M059J (cell line): ENCODE measurements around the gene ORM1. TPM values are rescaled to one million over a fixed set of nuclear protein-coding genes. Genes with fewer than 3 reads are reported as not detected.
"Not testable (repeated sequence)": the region's sequence is repeated elsewhere in the genome, so short reads cannot be mapped to it uniquely, and the experiment has no call there.

Experiments
- DNase-seq: peaks from one replicate; pipeline ENCODE4 v3.0.0-alpha.2; 2012; ENCODE audit warnings: low read depth
- total RNA-seq: library from RNA; depleted of rRNA; stranded (reverse); fragments of >200 nt; shearing (Covaris generic); gene quantifications from 2 replicates; pipeline ENCODE4 v1.2.3, GENCODE V29; 2014

The ORM1 gene
- total RNA-seq, 1 experiment from 2014 or later = 0.57 TPM

DNA sequence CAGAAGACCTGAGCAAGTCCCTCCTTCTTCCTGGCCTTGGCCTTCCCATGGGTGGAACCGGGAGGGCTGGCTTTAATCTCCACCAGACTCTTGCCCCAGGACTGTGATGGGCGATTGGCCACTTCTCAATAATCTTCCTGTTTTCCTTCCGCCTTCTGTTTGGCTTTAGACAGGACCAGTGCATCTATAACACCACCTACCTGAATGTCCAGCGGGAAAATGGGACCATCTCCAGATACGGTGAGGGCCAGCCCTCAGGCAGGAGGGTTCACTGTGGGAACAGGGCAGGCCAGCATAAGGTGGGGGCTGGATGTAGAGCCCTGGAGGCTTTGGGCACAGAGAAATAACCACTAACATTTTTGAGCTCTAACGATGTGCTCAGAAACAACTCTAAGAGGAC is 951 bp downstream of the ORM1 start:
- not testable (repeated sequence) for DNase-seq

DNA sequence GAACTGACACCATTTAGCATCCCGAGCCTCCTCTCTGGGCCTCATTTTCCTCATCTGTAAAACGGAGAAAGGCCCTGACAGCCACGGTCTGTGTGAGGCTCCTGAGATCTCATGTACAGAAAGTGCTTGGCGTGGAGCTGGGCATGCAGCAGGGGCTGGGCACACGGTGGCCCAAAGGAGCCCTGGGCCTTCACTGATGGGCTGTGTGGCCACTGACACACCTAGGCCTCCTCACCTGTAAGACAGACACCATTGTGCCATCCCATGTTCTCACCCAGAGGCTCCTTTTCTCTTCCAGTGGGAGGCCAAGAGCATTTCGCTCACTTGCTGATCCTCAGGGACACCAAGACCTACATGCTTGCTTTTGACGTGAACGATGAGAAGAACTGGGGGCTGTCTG is 1.6 kb downstream of the ORM1 start:
- no peak for DNase-seq

DNA sequence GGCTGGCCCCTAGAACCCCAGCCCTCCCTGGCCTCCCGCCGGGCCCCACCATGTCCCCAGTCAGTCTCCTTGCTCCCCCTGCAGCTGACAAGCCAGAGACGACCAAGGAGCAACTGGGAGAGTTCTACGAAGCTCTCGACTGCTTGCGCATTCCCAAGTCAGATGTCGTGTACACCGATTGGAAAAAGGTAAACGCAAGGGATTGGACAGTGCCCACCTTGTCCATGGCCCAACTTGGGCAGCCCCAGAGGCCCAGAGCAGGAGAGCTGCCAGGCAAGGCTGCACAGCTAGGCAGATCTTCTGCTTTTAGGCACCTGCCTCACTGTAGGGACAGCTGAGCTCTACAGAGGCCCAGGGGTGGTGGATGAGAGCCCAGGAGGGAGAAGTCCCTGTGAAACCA is 2.1 kb downstream of the ORM1 start:
- not testable (repeated sequence) for DNase-seq

DNA sequence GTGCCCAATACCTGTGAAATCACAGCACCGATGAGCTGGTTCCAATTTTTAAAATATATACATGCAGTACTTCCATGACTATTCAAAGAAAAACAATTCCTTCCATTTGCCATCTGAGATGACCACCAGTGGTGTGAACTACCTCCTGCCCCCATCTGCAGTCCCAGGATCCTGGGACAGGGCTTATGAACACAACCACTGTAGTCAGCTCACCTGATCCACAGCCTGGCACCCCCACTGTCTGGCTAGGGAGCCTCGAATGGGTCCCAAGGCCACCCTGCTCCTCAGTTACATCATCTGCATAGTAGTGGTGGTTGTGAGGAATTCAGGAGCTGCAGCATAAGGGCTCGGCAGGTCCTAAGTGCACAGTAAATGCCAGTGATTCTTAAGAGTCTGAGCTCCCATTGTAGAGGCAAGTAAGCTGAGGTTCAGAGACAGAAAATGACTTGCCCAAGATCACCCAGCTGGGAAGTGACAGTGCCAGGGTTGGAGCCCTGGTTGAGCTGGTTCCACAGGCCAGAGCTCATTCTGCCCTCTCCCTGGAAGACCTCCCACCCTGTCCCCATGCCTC is 2.9 kb downstream of the ORM1 start:
- DNase-seq = not testable (repeated sequence)

DNA sequence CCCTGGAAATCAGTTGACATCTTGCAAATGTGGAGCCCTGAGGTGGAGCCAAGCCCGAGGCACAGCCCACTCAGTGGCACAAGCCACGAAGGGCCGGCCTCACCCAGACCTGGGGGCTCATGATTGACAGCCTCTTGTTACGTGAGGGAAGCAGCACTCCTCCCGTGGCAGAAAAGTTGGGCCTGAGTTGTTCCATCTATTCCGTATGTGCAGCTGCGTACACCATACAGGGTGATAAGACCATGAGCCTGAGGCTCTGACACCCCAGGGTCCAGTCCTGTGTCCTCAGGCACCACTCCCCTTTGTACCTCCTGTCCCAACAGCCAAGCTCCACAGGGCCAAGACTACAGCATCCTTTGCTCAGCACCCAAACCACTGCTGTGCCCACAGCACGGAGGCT is 4.9 kb downstream of the ORM1 start:
- no peak for DNase-seq

DNA sequence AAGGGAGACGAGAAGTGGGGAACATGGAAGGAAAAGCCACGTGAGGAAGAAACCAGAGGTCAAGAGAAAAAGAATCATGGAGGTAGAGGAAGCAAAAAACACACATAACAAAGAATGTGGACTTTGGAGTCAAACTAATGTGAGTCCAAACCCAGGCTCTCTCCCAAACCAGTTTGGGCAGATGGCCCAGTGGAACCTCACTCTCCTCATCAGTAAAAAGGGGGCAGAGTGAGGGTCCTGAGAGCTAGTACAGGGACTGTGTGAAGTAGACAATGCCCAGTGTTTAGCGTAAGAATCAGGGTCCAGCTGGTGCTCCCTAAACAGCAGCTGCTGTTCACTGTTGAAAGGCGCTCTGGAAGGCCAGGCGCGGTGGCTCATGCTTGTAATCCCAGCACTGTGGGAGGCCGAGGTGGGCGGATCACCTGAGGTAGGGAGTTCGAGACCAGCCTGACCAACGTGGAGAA is 5.5 kb downstream of the ORM1 start:
- DNase-seq = not testable (repeated sequence)

DNA sequence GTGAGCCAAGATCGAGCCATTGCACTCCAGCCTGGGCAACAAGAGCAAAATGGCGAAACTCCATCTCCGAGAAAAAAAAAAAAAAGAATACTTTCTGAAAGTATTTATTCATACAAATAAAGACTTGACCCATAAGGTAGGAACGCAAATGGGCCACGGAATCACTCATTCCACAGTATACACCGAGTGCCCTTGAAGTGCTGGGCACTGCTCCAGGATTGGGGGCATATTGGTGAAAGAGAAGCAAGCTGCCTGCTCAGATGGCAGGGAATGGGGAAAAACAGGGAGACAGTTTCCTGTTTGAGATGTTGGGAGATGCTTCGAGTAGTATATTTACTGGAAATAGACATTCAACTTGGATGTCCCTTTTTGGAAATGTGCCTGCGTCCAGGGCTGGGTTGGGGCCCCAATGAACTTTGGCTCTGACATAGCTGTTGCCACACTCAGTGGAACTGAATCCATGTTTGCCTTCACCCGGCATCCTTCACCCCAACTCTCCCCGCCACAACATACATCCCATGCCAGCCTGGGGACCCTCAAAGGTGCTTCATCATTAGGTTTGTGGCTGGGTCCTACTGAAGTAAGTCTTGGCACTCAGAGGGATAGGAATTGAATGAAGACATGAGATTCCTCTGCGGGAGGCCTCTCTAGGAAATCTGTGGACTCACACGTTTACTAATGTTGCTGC is 6.2 kb downstream of the ORM1 start:
- not testable (repeated sequence) for DNase-seq

DNA sequence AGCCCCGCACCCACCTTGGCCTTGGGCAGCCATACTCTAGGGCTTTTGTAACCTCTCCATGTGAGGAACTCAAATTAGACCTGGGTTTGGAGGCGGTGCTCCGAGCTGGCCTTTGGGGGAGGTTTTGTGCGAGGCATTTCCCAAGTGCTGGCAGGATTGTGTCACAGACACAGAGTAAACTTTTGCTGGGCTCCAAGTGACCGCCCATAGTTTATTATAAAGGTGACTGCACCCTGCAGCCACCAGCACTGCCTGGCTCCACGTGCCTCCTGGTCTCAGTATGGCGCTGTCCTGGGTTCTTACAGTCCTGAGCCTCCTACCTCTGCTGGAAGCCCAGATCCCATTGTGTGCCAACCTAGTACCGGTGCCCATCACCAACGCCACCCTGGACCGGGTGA is 6.7 kb downstream of the ORM1 start, which contains the start of gene ORM2:
Gene ORM2 (plus strand): TSS at position 245 of the 398 bp plus-strand sequence. CDS start 36 bp downstream, at position 281.
- not testable (repeated sequence) for DNase-seq

DNA sequence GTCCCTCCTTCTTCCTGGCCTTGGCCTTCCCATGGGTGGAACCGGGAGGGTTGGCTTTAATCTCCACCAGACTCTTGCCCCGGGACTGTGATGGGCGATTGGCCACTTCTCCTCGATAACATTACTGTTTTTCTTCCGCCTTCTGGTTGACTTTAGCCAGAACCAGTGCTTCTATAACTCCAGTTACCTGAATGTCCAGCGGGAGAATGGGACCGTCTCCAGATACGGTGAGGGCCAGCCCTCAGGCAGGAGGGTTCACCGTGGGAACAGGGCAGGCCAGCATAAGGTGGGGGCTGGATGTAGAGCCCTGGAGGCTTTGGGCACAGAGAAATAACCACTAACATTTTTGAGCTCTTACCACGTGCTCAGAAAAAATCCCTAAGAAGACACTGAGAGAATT is 7.7 kb downstream of the ORM1 start:
- DNase-seq = no peak

DNA sequence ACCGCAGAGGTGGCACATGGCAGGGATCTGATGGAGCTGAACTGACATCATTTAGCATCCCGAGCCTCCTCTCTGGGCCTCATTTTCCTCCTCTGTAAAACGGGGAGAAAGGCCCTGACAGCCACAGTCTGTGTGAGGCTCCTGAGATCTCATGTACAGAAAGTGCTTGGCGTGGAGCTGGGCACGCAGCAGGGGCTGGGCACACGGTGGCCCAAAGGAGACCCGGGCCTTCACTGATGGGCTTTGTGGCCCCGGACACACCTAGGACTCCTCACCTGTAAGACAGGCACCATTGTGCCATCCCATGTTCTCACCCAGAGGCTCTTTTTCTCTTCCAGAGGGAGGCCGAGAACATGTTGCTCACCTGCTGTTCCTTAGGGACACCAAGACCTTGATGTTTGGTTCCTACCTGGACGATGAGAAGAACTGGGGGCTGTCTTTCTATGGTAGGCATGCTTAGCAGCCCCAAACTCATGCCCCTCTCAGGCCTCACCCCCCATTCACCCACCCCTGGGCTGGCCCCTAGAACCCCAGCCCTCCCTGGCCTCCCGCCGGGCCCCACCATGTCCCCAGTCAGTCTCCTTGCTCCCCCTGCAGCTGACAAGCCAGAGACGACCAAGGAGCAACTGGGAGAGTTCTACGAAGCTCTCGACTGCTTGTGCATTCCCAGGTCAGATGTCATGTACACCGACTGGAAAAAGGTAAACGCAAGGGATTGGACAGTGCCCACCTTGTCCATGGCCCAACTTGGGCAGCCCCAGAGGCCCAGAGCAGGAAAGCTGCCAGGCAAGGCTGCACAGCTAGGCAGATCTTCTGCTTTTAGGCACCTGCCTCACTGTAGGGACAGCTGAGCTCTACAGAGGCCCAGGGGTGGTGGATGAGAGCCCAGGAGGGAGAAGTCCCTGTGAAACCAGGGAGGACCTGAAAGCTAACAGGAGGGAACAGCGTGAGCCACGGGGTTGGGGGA is 8.6 kb downstream of the ORM1 start:
- DNase-seq = not testable (repeated sequence)

DNA sequence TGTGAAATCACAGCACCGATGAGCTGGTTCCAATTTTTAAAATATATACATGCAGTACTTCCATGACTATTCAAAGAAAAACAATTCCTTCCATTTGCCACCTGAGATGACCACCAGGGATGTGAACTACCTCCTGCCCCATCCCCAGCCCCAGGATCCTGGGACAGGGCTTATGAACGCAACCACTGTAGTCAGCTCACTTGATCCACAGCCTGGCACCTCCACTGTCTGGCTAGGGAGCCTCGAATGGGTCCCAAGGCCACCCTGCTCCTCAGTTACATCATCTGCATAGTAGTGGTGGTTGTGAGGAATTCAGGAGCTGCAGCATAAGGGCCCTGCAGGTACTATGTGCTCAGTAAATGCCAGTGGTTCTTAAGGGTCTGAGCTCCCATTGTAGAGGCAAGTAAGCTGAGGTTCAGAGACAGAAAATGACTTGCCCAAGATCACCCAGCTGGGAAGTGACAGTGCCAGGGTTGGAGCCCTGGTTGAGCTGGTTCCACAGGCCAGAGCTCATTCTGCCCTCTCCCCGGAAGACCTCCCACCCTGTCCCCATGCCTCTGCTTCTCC is 9.7 kb downstream of the ORM1 start:
- not testable (repeated sequence) for DNase-seq

DNA sequence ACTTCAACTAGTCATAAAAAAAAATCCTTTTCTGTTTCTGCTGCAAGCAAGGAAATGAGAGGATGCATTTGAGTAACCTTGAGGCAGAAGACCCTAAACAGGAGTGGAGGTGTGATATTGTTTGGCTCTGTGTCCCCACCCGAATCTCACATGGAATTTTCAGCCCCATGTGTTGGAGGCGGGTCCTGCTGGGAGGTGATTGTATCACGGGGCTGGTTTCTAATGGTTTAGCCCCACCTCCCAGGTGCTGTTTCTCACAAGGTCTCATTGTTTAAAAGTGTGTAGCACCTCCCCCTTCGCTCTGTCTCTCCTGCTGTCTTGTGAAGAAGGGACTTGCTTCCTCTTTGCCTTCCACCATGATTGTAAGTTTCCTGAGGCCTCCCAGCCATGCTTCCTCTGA is 10.8 kb downstream of the ORM1 start:
- DNase-seq = not testable (repeated sequence)

DNA sequence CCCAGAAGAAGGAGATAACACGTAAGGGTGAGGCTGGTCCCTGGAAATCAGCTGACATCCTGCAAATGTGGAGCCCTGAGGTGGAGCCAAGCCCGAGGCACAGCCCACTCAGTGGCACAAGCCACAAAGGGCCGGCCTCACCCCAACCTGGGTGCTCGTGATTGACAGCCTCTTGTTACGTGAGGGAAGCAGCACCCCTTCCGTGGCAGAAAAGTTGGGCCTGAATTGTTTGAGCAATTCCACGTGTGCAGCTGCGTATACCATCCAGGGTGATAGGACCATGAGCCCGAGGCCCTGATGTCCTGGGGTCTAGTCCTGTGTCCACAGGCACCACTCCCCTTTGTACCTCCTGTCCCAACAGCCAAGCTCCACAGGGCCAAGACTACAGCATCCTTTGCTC is 11.6 kb downstream of the ORM1 start:
- DNase-seq = no peak

DNA sequence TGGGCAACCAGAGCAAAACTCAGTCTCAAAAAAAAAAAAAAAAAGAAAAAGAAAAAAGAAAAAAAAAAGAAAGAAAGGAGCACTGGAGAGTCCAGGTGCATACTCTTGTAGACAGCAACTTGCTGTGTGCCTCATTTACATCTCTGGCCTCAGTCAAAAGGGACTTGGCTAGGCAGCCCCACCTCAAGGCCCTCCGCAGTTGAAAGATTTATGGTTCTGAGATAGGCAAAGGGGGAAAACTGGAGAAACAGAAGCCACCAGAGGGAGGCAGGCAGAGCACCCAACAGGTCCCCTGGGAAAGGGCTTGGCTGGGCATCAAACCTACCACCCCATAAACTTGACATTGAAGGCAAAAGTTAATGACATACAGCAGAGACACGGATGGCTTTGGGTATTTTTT is 12.8 kb downstream of the ORM1 start:
- DNase-seq = no peak

DNA sequence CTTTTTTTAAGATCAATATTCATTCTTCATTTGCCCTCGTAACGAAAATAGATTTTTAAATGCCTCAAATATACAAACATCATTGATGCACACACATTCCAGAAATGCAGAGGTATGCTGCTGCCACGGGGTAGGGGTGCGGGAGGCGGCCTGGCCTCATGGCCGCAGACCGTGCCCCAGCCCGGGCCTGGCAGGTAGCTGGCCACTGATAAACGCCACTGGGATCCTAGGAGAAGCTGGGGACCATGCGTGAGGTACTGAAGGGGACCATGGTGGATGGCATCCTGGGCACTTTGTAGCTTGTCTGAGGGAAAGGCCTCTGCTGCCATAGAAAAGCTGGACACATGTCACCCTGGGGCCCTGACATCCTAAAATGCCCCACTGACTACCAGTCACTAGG is 13.3 kb downstream of the ORM1 start:
- no peak for DNase-seq

DNA sequence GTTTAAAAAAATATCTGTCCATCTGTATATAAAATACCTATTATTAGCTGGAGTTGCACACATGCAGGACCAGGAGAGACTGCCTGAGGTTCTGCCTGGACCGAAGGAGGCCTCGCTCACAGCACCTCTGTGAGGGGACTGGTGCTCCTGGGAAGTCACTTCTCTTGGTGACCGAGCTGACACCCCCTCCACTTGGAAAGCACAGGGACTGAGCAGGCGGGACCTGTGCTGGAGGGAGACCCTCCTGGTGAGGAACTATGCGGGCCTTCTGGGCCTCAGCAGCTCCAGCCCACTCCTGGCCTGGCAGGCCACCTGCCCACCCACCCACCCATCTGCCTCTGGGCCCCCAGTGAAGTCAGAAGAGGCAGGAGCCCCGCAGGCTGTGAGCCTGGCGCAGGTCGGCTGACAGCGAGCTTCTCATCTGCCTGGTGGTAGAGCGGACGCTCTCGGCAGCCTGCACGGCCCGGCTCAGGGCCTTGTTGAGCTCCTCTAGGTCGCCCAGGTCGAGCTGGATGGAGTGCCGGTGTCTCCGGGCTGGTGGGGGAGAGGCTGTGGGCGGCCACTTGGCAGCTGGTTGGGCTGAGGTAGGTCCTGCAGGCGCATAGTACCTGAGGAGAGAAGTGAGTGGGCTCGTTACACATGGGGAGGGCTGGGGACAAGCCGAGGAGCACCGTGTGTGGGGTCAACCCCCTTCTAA is 13.9 kb downstream of the ORM1 start:
- DNase-seq = no peak

DNA sequence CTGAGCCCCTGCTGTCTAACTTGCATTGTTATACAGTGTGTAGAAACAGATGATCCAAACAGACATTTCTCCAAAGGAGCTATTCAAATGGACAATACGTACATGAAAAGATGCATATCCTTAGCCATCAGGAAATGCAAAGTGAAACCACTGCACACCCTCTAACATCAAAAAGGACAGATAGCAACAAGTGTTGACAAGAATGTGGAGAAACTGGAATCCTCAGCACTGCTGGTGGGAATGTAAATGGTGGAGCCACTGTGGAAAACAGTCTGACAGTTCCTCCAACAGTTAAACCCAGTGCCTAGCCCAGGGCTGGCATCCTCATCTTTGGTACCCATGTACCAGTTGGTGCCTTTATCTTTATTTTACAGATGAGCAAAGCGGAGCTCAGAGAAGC is 15.3 kb downstream of the ORM1 start:
- DNase-seq = no peak

DNA sequence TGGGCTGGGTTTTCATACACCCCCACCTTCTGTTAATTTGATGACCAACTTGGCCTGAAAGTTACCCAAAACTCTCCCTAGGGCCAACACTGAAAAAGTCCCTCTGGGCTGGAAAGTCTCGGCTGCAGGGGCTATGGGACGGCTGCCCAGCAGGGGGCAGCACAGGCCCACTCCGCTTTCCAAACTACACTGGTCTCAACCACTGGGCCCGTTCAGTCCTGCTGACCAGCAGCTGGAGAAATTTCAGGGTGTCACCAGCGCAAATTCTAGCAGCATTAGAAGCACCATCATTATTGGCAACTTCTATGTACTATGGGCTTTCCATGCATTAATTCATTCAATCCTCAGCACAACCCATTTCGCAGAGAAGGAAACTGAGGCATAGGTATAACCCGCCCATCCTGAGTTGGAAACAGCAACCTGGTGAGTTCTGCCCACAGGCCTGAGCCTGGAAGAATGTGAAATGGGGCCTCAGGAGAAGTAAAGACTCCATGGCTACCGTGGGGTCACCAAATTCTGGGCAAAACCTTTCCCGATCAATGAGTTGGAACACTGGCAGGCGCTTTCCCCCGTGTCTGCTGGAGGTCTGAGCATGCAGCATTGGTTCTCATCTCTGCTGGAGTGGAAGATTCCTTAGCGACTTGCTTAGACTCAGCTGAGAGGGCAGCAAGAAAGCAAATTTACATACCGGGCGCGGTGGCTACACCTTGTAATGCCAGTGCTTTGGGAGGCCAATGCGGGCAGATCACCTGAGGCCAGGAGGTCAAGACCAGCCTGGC is 16.4 kb downstream of the ORM1 start:
- DNase-seq = peak; percentile 65

DNA sequence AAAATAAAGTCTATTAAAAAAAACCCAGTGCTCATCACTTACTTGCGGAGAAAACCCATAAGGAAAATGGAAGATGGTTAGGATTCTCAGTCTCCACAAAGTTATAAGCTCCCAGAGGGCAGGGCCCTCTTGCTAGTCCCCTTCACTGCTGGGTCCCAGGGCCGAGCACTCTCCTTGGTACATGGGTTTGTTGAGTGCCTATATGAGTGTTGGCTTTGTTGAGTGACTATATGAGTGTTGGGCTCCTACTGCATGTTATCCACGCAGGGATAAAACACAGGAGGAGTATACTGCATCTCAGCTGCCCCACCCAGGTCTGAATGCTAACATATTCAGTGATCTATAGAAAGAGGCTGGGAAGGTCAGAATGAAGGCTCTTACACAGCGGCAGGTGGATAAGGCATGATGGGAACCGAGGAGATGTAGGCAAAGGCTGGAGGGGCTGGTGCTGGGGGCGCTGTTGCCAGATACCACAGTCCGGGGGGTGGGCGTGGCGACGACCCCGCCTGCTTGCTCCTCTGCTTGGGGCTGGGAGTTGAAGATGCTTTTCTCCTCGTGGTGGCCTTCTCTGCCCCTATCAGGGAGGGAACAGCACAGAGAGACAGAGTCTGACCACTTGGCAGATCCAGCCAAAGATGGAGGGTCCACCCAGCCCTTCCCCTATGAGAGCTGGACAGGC is 18.4 kb downstream of the ORM1 start:
- no peak for DNase-seq

DNA sequence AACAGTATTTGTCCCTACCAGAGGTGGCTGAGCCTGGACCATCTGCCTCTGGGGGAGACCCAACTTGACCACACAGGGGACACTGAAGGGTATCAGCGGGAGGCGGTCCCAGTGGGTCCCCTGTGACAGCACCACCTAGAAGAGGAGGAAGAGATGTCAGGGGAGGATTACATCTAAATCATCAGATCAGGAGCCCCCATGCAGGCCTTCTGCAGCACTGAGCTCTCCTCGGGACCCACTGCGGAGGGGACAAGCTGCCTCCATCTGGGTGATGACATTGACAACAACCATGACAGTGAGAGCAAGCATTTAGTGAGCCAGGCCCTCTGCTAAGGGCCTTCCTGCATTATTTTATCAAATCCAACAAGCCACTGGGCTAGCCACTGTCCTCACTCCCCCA is 19.1 kb downstream of the ORM1 start:
- no peak for DNase-seq
